K562 (cell line): ENCODE measurements around the gene TDRD10. TPM values are rescaled to one million over a fixed set of nuclear protein-coding genes. Genes with fewer than 3 reads are reported as not detected.

Source experiments
- ARID1B ChIP-seq: fragments of 450-650 bp; IDR thresholded peaks from 2 replicates; pipeline ENCODE4 v1.6.1; 2016; ENCODE audit warnings: antibody characterized with exemption, mild to moderate bottlenecking, inconsistent platforms
- CBX1 ChIP-seq: sonication (generic); IDR thresholded peaks from 2 replicates; pipeline ENCODE4 v1.6.1; 2016; ENCODE audit warnings: antibody characterized with exemption, low read depth, mild to moderate bottlenecking
- CCAR2 ChIP-seq: fragments of 200-400 bp; formaldehyde crosslinking; IDR thresholded peaks from 2 replicates; pipeline ENCODE4 v1.6.1; 2017; ENCODE audit warnings: mild to moderate bottlenecking, low read depth, low read length
- FUS ChIP-seq: fragments of 200-400 bp; formaldehyde crosslinking; optimal IDR thresholded peaks from 2 replicates; pipeline ENCODE3; 2017; ENCODE audit warnings: low read depth, low read length
- GTF2E2 ChIP-seq: fragments of 200-800 bp; sonication (Bioruptor generic); IDR thresholded peaks from 2 replicates; pipeline ENCODE4 v1.6.1; 2016; ENCODE audit warnings: missing genetic modification characterization, missing compliant biosample characterization
- HEY1 ChIP-seq: fragments of 250-450 bp; sonication (Bioruptor Pico); IDR thresholded peaks from 2 replicates; pipeline ENCODE4 v1.5.0; 2020; ENCODE audit warnings: mild to moderate bottlenecking, moderate library complexity, borderline replicate concordance
- KDM5B ChIP-seq: fragments of 200-600 bp; sonication (generic); IDR thresholded peaks from 2 replicates; pipeline ENCODE4 v1.6.1; 2012; ENCODE audit warnings: low read depth, mild to moderate bottlenecking, moderate library complexity, low read length, control low read depth, inconsistent platforms; ENCODE audit not compliant: insufficient replicate concordance
- L3MBTL2 ChIP-seq: fragments of 450-650 bp; IDR thresholded peaks from 2 replicates; pipeline ENCODE4 v1.6.1; 2016; ENCODE audit warnings: mild to moderate bottlenecking, moderate library complexity
- MTA2 ChIP-seq: fragments of 450-650 bp; IDR thresholded peaks from 2 replicates; pipeline ENCODE4 v1.6.1; 2016; ENCODE audit warnings: low read depth
- SMARCB1 ChIP-seq: IDR thresholded peaks from 2 replicates; pipeline ENCODE4 v1.6.1; 2011; ENCODE audit warnings: improper control_type of control experiment, low read depth; ENCODE audit not compliant: insufficient read length
- SP2 ChIP-seq: IDR thresholded peaks from 2 replicates; pipeline ENCODE4 v1.6.1; 2011; ENCODE audit warnings: mild to moderate bottlenecking, low read depth, low read length, moderate library complexity; ENCODE audit not compliant: poor library complexity, severe bottlenecking; ENCODE audit errors: extremely low read depth
- SRSF3 ChIP-seq: fragments of 200-400 bp; formaldehyde crosslinking; IDR thresholded peaks from 2 replicates; pipeline ENCODE4 v1.6.1; 2016; ENCODE audit warnings: mild to moderate bottlenecking, low read length, moderate library complexity; ENCODE audit not compliant: insufficient read depth
- TOE1 ChIP-seq, 2 experiments: fragments of 450-650 bp in 1 of 2; sonication (generic) in 1 of 2; formaldehyde crosslinking in 1 of 2; IDR thresholded peaks; 2 replicates each; pipeline versions ENCODE4 v1.7.1 to v1.8.0; 2016 to 2022; ENCODE audit warnings: borderline replicate concordance in 2 of 2, mild to moderate bottlenecking in 2 of 2, antibody characterized with exemption in 1 of 2, inconsistent platforms in 1 of 2, low read depth in 1 of 2, missing genetic modification reagents in 1 of 2, moderate library complexity in 1 of 2
- ZFPM2 ChIP-seq: fragments of 250-450 bp; sonication (Bioruptor Pico); IDR thresholded peaks from 2 replicates; pipeline ENCODE4 v1.5.1; 2022; ENCODE audit warnings: mild to moderate bottlenecking
- ZNF174 ChIP-seq: fragments of 250-450 bp; sonication (Bioruptor Pico); IDR thresholded peaks from 2 replicates; pipeline ENCODE4 v1.4.0; 2020; ENCODE audit warnings: mild to moderate bottlenecking
- ZNF354B ChIP-seq: fragments of 250-450 bp; sonication (Bioruptor Pico); IDR thresholded peaks from 2 replicates; pipeline ENCODE4 v1.4.0; 2020
- ZNF644 ChIP-seq: fragments of 200-800 bp; sonication (Bioruptor generic); IDR thresholded peaks from 2 replicates; pipeline ENCODE4 v1.6.1; 2016; ENCODE audit warnings: low read depth, missing genetic modification characterization, missing compliant biosample characterization
- ZNF76 ChIP-seq: fragments of 250-450 bp; sonication (Bioruptor Pico); IDR thresholded peaks from 2 replicates; pipeline ENCODE4 v1.4.0; 2020; ENCODE audit warnings: mild to moderate bottlenecking, moderate library complexity, borderline replicate concordance
- ZSCAN32 ChIP-seq: fragments of 450-650 bp; formaldehyde crosslinking; IDR thresholded peaks from 2 replicates; pipeline ENCODE4 v1.4.0; 2020; ENCODE audit warnings: mild to moderate bottlenecking, moderate library complexity
- polyA plus RNA-seq, 8 experiments: library from polyadenylated mRNA; depleted of rRNA in 4 of 8; stranded (reverse) in 5 of 8; unstranded in 3 of 8; fragments of >200 nt; fragmentation: Nextera tagmentation in 2 of 8; fragmentation: Illumina TruSeq in 1 of 8; extraction: Ambion mirVana in 2 of 8; extraction: Trizol in 1 of 8; gene quantifications; 2 replicates each; pipeline versions ENCODE4 v1.2.1 to v1.2.3, GENCODE V29; 2011 to 2014; ENCODE audit warnings: inconsistent platforms in 1 of 8, missing spikeins in 1 of 8
- total RNA-seq, 7 experiments: library from RNA; depleted of rRNA in 6 of 7; stranded (reverse); fragments of >200 nt in 6 of 7; fragmentation: Illumina TruSeq in 2 of 7; extraction: Trizol in 2 of 7; gene quantifications; 2 replicates each; pipeline versions ENCODE4 v1.2.1 to v1.2.3, GENCODE V29; 2011 to 2021; ENCODE audit warnings: low replicate concordance in 1 of 7
- TF ChIP-seq, protein P1 (sequence below): sonication (generic); formaldehyde crosslinking; IDR thresholded peaks from 2 replicates; pipeline ENCODE4 v1.8.0; 2022; ENCODE audit warnings: mild to moderate bottlenecking, missing genetic modification reagents
- TF ChIP-seq, protein P2 (sequence below): fragments of 250-450 bp; sonication (Bioruptor Pico); IDR thresholded peaks from 2 replicates; pipeline ENCODE4 v1.9.0; 2021; ENCODE audit warnings: mild to moderate bottlenecking, inconsistent platforms
- TF ChIP-seq, protein P3 (sequence below): fragments of 250-450 bp; sonication (Bioruptor Pico); IDR thresholded peaks from 2 replicates; pipeline ENCODE4 v1.8.0; 2022; ENCODE audit warnings: moderate library complexity, mild to moderate bottlenecking, inconsistent platforms

TDRD10 gene
- total and polyA plus RNA-seq, 9 of the 15 experiments (the other 6 are each of a cell fraction or from before 2014, with no cell fraction given), result not detected

DNA sequence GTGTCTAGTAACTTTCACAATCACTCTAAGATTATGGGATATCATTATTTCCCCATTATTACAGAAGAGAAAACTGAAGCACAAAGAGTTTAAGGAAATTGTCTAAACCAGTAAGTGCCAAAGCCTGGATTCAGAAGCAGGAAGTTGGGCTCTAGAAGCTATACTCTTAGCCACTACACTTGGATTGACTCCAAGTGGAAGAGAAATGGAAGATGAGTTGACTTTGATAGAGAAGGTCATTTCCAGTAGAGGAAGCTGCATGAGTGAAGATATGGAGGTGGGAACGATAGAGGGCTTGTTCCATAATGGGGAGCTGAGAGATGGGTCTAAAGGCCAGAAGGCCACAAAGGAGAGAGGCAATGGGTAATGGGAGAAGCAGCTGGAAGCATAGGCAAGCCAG lies 11.7 kb upstream of the TDRD10 start (continued):
- TF ChIP-seq ARID1B (peak; percentile 86), SP2 (no peak), ZNF174 (no peak), CBX1 (no peak), KDM5B (no peak), CCAR2 (no peak), TOE1 (IDR thresholded peaks at IDR 0.05; ENCODE audit: borderline replicate concordance) (no peak), TOE1 (CRISPR knock-in tag; IDR thresholded peaks at IDR 0.05; ENCODE audit: borderline replicate concordance, low read depth) (no peak), HEY1 (CRISPR knock-in tag) (no peak), FUS (no peak), MTA2 (peak; percentile 46; the same call in 1 of the 2 replicates), ZNF644 (no peak), ZFPM2 (CRISPR knock-in tag) (no peak), L3MBTL2 (no peak), ZSCAN32 (no peak), ZNF354B (CRISPR knock-in tag) (no peak), SMARCB1 (no peak), GTF2E2 (no peak), SRSF3 (no peak), ZNF76 (CRISPR knock-in tag) (no peak)
- TF ChIP-seq, protein P1, sequence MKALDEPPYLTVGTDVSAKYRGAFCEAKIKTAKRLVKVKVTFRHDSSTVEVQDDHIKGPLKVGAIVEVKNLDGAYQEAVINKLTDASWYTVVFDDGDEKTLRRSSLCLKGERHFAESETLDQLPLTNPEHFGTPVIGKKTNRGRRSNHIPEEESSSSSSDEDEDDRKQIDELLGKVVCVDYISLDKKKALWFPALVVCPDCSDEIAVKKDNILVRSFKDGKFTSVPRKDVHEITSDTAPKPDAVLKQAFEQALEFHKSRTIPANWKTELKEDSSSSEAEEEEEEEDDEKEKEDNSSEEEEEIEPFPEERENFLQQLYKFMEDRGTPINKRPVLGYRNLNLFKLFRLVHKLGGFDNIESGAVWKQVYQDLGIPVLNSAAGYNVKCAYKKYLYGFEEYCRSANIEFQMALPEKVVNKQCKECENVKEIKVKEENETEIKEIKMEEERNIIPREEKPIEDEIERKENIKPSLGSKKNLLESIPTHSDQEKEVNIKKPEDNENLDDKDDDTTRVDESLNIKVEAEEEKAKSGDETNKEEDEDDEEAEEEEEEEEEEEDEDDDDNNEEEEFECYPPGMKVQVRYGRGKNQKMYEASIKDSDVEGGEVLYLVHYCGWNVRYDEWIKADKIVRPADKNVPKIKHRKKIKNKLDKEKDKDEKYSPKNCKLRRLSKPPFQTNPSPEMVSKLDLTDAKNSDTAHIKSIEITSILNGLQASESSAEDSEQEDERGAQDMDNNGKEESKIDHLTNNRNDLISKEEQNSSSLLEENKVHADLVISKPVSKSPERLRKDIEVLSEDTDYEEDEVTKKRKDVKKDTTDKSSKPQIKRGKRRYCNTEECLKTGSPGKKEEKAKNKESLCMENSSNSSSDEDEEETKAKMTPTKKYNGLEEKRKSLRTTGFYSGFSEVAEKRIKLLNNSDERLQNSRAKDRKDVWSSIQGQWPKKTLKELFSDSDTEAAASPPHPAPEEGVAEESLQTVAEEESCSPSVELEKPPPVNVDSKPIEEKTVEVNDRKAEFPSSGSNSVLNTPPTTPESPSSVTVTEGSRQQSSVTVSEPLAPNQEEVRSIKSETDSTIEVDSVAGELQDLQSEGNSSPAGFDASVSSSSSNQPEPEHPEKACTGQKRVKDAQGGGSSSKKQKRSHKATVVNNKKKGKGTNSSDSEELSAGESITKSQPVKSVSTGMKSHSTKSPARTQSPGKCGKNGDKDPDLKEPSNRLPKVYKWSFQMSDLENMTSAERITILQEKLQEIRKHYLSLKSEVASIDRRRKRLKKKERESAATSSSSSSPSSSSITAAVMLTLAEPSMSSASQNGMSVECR (CRISPR knock-in tag), result no peak
- TF ChIP-seq, protein P2, sequence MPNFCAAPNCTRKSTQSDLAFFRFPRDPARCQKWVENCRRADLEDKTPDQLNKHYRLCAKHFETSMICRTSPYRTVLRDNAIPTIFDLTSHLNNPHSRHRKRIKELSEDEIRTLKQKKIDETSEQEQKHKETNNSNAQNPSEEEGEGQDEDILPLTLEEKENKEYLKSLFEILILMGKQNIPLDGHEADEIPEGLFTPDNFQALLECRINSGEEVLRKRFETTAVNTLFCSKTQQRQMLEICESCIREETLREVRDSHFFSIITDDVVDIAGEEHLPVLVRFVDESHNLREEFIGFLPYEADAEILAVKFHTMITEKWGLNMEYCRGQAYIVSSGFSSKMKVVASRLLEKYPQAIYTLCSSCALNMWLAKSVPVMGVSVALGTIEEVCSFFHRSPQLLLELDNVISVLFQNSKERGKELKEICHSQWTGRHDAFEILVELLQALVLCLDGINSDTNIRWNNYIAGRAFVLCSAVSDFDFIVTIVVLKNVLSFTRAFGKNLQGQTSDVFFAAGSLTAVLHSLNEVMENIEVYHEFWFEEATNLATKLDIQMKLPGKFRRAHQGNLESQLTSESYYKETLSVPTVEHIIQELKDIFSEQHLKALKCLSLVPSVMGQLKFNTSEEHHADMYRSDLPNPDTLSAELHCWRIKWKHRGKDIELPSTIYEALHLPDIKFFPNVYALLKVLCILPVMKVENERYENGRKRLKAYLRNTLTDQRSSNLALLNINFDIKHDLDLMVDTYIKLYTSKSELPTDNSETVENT (CRISPR knock-in tag), result no peak
- TF ChIP-seq, protein P3, sequence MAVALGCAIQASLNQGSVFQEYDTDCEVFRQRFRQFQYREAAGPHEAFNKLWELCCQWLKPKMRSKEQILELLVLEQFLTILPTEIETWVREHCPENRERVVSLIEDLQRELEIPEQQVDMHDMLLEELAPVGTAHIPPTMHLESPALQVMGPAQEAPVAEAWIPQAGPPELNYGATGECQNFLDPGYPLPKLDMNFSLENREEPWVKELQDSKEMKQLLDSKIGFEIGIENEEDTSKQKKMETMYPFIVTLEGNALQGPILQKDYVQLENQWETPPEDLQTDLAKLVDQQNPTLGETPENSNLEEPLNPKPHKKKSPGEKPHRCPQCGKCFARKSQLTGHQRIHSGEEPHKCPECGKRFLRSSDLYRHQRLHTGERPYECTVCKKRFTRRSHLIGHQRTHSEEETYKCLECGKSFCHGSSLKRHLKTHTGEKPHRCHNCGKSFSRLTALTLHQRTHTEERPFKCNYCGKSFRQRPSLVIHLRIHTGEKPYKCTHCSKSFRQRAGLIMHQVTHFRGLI (CRISPR knock-in tag), result no peak
